Inferior parietal cortex (tissue), 1 donor: ENCODE measurements around the gene EEFSEC.

Source experiments
- DNase-seq: peaks from one replicate; pipeline ENCODE4 v3.0.0-alpha.2; 2016; ENCODE audit errors: extremely low spot score

Gene EEFSEC

DNA sequence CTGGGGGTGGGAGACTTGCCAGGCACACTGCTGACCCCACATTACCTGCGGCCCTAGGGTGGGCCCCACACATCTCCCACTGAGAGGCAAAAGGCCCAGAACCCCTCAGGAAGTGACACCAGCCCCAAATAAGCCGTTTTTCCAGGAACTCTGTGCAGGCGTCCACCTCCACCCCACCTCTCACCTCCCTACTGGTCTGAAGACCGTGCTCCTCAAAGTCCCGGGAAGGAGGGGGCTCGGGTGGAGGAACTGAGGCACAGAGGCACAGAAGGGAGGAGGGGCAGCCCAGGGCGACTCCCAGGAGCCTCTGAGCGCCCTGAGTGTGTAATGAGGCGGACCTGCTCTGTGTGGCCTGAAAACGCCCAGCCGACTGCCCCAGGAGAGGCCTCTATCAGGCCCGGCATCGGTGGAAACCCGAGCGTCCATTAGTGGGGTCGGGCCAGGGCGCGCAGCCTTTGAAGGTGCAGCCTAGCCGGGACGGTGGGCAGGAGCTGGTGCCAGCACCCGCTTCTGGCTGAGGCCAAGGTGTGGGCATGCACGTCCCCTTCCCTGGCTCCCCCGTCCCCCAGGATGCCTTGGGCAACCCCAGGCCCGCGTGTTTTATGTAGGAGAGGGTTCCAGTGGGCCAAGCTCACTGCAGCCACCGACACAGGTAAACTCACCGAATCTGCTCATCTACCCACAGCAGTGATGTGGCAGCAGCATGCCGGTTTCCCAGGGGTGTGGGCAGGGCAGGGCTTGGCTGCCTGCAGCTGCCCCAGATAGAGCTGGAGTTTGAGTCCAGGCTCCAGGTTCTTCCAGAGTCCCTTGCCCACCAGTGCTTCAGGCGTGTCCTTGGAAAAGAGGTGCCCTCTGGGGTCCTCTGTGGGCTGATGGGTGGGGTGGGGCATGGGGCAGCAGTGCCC is 257.6 kb downstream of the EEFSEC start:
- DNase-seq, result no peak

DNA sequence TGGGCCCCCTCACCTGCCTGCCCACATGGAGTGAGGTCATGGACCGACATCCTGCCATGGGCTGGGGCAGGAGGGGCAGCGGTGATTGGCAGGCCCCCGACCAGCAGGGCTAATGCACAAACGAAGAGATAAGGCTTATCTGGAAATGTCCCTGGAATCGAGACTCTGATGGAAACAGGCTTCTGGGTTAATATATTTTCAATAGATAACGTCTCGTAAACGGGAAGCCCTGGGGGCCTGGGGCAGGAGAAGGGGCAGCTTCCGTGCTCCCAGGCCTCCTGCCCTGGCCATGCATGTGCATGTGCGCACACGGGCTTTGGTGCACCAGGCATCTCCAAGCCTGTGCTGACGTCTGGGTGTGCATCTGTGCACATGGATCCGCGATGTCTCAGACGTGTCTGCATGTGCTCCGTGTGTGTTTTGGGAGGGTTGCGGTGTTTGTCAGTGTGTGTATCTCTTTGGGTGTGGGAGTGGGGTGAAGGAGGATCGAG is 258.3 kb downstream of the EEFSEC start:
- no peak for DNase-seq

DNA sequence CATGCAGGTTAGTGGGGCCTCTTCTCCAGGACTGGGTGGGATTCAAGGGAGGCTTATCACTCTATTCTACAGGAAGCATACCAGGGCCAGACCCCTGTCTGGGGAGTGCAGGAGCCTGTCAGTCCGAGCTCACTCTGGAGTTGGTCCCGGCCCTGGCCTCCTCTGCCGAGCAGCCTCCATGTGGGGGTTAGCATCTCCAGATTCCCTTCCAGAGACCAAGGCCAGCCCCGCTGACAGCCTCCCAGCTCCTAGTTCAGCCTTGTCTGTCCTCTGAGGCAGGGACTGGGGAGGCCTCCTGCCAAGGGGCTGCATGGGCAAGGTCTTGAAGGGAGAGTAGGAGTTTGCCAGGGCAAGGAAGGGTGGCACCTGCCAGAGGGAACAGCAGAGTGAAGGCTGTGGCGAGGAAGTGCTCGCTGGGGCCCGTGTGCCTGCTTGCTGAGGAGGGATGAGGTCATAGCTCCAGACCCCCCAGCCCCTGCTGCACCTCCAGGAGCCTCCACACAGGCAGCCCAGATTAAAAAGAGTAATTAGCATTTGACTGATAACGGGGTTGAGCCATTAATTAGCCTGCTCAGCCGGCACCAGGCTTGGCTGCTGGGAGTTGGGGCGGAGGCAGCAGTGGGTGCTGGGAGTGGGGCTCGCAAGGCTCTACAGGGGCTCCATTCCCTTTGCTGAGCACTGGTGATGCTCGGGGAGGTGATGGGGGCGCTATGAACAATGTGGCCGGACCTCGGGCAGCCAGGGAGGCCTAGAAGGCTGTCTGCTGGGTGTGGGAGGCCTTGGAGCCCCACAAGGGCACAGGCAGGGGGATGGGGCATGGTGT is 259.1 kb downstream of the EEFSEC start:
- DNase-seq, result no peak

DNA sequence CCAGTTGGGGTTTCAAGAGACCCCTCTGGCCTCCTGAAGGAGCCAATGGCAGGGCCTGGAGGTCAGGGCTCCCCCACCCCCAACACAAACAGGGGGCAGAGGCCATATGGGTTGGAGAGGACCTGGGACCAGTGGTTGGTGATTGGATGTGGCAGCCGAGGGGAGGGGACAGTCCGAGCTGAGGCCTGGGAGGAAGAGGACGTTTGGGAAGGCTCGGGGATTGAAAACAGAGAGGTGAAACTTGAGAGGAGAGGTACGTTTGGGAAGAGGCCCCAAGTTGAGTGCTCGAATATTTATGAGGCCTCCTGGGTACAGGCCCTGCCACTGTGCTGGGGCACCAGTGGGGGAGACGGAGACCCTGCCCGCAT is 259.7 kb downstream of the EEFSEC start:
- DNase-seq, result no peak

DNA sequence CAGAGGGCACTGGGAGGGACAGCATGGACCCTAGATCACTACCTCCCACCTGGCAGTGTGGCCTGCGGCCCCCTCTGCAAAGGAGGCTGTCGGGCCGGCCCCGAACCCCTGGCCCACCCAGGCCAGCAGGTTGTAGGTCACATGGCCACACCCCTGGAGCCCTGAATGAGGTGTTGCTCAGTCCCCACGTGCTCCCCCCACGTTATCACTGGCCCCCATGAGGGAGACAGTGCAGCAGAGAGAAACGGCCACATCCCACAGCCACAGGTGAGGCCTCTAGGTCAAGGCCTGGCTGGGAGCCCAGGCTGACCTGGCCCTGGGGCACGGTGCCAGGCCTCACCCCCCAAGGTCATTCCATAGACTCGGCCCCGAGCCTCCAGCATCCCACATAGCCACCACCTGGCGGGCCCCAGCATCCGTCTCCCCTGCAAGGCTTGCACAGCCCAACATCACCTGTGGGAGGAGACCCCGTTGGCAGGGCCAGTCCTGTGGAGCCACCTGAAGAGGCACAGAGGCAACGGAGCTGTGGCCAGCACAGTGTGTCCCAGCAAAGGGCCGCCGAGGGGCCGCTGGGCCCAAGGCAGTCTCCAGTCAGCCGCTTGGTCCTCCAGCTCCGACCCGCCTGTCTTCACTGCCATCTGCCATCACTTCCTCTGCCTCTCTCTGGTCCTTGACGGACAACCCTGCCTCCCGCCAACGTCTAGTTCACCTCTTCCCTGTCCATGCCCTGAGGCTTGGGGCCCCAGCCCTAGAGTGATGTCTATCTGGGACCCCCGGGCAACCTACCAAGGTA is 260.3 kb downstream of the EEFSEC start:
- DNase-seq, result no peak

DNA sequence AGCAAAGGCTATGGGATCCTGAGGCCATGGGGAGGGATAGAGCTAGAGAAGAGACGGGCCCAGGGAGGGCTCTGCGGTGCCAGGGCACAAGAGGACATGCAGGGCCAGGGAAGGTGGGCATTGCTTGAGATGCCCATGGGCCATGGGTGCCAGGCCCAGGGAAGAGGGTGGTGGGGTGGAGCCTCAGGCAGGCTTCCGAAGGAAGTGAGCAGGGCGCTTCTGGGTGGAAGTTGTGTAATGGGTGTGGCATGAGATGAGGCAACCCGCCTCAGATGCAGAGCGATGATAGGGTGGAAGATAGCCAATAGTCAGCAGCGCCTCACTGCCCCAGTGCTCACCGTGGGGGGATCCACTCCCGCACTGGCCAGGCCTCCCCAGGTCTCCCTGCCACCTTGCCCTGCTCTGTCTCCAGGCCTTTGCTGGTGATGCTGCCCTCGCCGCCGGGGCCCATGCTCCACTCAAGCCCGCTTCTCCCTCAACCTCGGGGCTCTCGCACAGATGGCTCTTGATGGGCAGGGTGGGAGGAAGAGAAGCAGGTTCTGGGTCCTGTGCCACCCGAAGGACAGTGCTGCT is 262.0 kb downstream of the EEFSEC start:
- DNase-seq, result no peak

DNA sequence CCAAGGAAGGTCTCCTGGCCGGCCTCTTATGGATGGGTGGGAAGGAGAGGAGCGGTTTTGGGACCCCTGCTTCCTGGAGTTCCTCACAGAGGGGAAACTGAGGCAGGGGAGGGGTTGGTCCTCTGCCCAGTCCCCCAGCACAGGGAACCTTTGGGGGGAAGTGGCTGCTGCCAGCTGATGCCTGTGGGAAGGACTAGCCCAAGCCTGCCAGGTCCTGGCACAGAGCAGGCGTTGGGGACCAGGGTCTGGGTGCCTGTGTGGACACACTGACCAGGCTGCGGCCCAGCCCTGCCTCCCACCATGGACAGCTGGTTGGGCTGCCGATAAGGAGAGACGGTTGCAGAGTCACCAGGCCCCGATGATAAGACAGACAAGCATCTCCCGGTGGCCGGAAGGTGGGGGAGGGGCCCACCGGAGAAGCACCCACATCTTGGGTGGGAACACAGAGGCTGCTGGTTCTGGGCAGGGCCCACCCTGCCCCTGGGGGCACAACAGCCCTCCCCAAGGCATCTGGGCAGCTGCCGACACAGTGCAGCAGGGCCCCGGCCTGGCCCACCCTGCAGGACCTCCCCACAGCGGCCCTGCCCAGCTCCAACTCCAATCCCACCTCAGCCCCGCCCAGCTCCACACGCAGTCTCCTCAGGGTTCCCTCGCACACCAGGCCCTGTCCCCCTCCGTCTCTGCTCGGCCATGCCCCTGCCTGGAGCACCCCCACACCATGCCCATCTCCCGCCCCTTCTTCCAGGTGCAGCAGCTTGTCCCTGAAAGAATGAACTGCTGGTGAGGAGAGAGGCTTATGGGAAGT is 262.7 kb downstream of the EEFSEC start:
- no peak for DNase-seq

DNA sequence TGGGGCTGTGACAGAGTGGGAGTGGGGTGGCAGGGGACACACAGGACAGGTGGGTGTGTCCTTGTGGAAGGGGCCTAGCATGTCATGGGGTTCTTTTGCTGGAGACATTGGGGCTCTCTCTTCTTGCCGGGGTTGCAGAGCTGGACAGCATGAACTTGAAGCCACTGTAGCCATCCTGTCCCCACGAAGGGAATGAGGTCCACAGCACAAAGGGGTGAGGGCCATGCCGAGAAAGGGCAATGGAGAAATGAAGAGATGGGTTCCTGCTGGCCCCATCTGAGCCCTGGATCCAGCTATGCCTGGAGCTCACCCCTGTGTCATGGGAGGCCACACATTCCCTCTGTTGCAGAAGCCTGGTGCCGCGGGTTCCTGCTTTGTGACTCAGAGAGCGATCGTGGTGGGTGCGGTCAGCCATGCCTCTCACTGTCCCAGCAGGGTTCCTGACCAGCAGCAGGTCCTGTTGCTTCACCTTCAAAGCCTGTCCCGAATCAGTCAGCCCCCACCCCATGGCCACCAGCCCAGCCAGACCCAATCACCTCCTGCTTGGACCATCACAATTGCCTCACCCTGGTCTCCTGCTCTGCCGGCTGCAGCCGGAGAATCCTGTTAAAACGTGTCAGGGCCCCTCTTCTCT is 263.4 kb downstream of the EEFSEC start:
- no peak for DNase-seq

DNA sequence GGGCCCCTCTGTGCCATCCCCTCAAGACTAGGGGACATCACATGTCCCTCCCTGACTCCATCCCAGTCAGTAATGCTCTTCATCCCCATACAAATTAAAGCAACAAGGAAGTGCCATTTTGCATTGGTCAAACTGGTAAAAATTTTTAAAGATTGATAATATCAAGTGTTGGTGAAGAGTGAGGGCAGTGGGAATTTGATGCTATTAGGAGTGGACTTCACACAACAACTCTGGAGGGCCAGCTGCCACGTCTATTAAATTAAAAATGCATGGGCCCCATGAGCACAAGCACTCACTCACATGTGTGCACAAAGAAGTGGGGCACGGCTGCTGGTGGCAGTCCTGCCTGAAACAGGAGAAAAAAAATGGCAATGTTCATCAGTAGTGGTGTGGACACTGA is 265.6 kb downstream of the EEFSEC start:
- DNase-seq, result no peak

DNA sequence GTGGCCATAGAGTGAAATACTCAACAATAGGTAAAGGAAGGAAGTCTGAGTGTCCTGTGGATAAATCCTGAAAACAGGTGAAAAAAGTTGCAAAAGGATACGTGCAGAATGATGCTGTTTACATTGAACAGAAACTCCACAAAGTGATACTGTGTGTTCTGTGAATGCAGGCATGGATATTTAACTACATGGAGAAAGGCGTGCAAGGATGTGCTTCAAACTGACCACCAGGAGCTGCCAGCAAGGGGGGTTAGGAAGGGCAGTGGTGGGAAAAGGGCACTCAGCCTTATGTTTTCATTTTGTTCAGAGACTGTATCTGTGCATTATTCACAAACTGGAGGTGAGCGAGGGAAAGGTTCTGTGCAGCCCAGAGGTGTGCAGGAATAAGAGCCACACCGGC is 266.0 kb downstream of the EEFSEC start:
- DNase-seq, result no peak

DNA sequence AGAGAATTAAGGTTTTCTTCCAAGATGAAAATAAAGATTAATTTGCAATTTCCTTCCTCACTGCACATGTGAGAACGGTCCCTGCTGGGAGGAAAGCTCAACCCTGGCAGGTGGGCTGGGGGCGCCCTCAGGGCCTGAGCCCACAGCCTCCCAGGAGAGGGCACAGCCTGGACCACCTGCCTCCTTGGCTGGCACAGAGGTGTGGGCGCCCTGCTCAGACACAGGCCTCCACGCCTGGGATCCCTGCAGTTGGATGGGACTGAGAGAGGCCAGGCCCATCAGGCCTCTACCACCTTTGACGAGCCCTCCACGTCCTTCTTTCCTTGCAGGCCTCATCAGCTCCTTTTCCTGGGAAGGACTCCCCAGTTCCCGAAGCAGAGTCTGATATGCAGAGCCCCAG is 267.0 kb downstream of the EEFSEC start:
- DNase-seq, result no peak

DNA sequence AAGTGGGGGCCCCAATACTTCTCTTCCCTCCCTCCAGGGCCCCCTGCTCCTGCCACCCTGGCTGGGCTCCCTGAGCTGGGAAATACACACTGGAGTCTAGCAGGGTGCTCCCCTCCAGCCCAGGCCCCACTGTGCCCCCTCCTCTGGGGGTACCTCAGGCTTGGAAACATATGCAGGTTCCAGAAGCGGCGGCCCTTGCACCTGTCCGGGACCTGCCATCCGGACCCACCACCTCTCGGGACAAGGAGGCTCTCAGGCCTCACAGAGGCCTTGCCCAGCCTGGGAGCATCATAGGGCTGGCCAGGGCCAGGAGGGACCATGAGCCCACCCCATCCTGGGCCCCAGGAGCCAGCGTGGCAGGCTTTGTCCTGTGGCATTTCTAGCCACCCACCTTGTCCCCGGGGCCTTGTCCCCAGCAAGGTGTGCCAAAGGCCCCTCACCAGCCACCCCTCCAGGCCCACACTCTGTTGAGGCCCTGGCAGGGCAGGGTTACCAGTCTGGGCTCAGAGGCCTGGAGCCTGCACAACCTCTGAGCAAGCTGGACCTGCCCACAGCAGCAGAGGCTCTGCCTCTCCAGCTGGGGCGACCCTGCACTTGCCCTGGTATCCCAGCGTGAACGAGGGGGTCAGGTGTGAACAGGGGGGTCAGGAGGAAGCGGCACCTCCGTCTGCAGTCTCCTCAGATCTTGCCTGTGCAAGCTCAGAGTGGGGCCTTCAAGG is 267.6 kb downstream of the EEFSEC start:
- DNase-seq, result no peak

DNA sequence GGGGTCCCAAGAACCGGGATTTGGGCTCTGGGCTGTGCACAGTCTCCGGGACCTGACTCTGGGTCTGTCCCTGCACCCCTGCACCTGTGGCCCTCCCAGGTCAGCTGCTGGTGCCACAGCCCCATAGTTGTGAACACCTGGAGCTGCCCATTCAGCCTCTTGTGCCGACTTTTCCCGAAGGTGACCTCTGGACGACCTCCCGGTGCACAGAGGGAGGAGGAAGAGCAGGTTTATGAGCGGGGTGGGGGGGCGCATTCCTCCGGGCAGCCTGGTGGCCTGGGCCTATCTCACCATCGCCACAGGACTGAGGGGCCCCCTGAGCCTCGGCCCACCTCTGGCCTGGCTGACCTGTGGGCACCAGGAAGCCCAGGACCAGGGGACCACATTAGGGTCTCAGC is 268.2 kb downstream of the EEFSEC start:
- no peak for DNase-seq

DNA sequence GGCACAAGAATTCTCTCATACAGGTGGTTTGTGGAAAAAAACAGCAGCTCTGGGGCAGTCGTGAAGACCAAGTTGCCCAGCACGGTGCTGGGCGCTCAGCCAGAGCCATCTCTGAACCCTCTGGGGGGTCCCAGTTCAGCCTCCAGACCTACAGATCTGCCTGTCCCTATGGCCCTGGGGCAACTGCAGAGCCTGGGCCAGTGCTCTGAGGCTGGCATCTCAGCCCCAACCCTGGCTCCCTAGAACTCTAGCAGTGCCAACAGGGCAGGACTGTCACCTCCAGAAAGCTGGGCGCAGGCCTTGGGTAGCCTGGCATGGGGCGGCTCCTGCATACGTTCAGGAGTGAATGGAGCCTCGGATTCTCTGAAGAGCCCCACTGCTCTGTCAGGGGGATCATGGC is 268.7 kb downstream of the EEFSEC start:
- DNase-seq, result no peak

DNA sequence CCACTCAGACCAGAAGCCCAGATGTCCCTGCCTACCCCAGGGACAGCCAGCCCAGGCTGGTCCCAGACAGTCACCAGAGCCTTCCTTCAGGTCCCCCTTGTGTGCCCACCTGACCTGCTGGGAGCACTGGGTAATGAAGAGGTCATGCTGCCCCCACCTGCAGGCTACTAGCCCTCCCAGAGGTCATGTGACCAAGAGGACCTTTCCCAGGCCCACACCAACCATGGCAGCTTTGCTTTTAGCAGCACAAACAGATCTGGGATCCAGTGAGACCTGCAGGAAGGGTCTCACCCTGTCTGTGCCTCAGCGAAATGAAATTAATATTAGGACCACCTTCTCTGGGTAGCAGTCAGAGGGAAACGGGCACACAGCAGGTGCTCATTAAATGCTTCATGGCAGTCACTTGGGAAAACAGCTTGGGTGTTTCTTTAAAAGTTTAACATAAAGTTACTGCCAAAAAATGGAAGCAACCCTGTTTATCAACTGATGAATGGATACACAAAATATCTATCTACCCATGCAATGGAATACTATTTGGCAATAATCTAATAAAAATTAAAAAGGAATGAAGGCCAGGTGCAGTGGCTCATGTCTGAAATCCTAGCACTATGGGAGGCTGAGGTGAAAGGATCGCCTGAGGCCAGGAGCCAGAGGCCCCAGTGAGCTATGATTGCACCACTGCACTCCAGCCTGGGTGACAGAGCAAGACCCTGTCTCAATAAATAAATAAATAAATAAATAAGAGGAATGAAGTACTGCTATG is 269.7 kb downstream of the EEFSEC start:
- no peak for DNase-seq

DNA sequence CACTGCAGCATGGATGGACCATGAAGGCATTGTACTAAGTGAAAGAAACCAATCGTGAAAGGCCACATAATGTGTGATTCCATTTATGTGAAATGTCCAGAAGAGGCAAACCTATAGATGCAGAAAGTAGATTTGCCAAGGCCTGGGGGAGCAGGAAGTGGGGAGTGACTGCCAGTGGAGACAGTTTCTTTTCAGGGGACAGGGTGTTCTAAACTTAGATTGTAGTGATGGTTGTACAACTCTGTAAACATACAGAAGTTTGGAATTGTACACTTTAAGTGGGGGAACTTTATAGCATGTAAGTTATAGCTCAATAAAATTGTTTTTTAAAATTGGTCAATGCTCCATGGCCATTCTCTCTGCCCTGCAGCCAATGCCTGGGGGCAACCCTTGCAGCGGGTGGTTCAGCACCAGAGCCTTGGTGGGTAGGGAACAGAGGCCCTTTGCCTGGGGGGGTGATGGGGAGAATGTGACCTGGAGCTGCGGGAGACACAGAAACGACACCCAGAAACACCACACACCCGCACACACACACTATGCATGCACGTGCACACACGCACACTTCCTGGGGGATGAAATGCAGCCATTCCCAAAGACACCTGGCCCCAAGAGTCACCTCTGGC is 270.4 kb downstream of the EEFSEC start:
- DNase-seq, result no peak

DNA sequence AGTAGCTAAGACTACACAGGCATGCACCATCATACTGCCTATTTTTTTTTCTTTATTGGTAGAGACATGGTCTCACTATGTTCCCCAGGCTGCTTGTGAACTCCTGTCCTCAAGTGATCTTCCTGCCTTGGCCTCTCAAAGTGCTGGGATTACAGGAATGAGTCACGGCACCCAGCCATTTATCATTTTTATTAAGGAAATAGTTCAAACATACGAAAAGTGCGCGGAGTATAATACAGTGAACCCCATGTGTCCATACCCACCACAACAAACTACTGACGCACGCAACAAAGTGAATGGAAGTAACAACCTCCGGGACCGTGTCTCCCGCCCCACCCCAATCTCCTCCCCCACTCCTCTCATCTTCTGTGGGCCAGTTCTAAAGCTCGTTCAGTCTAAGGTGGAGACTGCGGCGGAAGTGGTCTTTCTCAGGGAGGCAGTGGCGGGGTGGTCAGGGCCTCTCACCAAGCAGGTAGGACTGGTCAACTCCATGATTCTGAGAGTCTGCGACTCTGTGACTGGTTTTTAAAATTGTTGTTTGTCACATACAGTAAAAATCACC is 271.3 kb downstream of the EEFSEC start:
- no peak for DNase-seq
